Smooth muscle cell (in vitro differentiated cells): ENCODE data around the gene SELENOM. TPM values are rescaled to one million over a fixed set of nuclear protein-coding genes. Genes with fewer than 3 reads are reported as not detected.
"Not testable (repeated sequence)": the region's sequence is repeated elsewhere in the genome, so short reads cannot be mapped to it uniquely, and the experiment has no call there.

Experiments used
- DNase-seq: peaks from one replicate; lab custom pipeline; 2025; ENCODE audit not compliant: unreplicated experiment; lab: John Stamatoyannopoulos, UW
- H2AFZ ChIP-seq: fragments of 200-600 bp; sonication (generic); 2 replicates; pipeline ENCODE4 v1.6.0; 2016; ENCODE audit warnings: antibody characterized with exemption, low read depth, mild to moderate bottlenecking
- H3F3A ChIP-seq: fragments of 200-600 bp; sonication (generic); 2 replicates; pipeline ENCODE4 v1.6.0; 2017; ENCODE audit warnings: antibody characterized with exemption, low read depth
- H3K27ac ChIP-seq: fragments of 200-600 bp; sonication (generic); 2 replicates; pipeline ENCODE4 v1.5.1; 2016; ENCODE audit warnings: low read depth, mild to moderate bottlenecking
- H3K27me3 ChIP-seq: fragments of 200-600 bp; sonication (generic); 2 replicates; pipeline ENCODE4 v1.6.1; 2016; ENCODE audit warnings: low read depth, mild to moderate bottlenecking
- H3K36me3 ChIP-seq: fragments of 200-600 bp; sonication (generic); 2 replicates; pipeline ENCODE4 v1.5.1; 2016; ENCODE audit warnings: low read depth
- H3K4me1 ChIP-seq: fragments of 200-600 bp; sonication (generic); 2 replicates; pipeline ENCODE4 v1.5.1; 2016; ENCODE audit warnings: low read depth
- H3K4me2 ChIP-seq: fragments of 200-600 bp; sonication (generic); 2 replicates; pipeline ENCODE4 v1.6.0; 2016; ENCODE audit warnings: mild to moderate bottlenecking
- H3K4me3 ChIP-seq: fragments of 200-600 bp; sonication (generic); 2 replicates; pipeline ENCODE4 v1.5.1; 2016; ENCODE audit warnings: mild to moderate bottlenecking
- H3K79me2 ChIP-seq: fragments of 200-600 bp; sonication (generic); 2 replicates; pipeline ENCODE4 v1.6.0; 2016; ENCODE audit warnings: low read depth, mild to moderate bottlenecking
- H3K9ac ChIP-seq: fragments of 200-600 bp; sonication (generic); 2 replicates; pipeline ENCODE4 v1.6.0; 2016; ENCODE audit warnings: low read depth
- H3K9me3 ChIP-seq: fragments of 200-600 bp; sonication (generic); replicated peaks from 2 replicates; pipeline ENCODE4 v1.5.1; 2016; ENCODE audit warnings: low read depth
- H4K20me1 ChIP-seq: fragments of 200-600 bp; sonication (generic); 2 replicates; pipeline ENCODE4 v1.6.0; 2016; ENCODE audit warnings: low read depth
- CTCF ChIP-seq: fragments of 200-600 bp; sonication (generic); IDR thresholded peaks from 2 replicates; pipeline ENCODE4 v1.5.1; 2017; ENCODE audit warnings: borderline replicate concordance, mild to moderate bottlenecking, antibody characterized with exemption; ENCODE audit not compliant: insufficient read depth, poor library complexity, severe bottlenecking
- WGBS: methylation state at CpG from one replicate; pipeline ENCODE4 v1.1.7; 2016; ENCODE audit warnings: low lambda C conversion rate; 5-methylcytosine and 5-hydroxymethylcytosine counted together
- polyA plus RNA-seq: library from polyadenylated mRNA; unstranded; fragments of >200 nt; fragmentation: Nextera tagmentation; extraction: Ambion mirVana; gene quantifications from 2 replicates; pipeline ENCODE4 v1.2.1, GENCODE V29; 2016
- total RNA-seq: library from RNA; depleted of rRNA; stranded (reverse); fragments of >200 nt; gene quantifications from 2 replicates; pipeline ENCODE4 v1.2.3, GENCODE V29; 2014

SELENOM gene
- total and polyA plus RNA-seq, 2 experiments from 2014 or later: 450 to 600 TPM

DNA sequence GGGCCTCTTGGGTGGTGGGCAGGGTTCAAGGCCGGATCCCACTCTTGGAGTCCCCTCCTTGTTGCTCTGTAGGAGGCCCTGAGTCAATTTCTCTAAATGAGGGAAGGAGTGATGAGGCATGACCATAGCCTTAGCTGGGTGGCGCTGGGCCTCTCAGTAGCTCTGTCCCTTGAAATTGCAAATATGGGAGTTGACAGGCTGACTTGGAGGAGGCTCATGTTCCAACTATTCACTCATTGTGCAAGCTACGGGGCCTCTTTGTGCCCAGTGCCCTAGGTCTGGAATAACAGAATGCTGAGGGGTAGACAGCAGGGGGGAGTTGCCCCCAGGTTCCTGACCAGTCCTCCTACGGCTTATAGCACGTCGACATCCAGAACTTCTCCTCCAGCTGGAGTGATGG lies 8.0 kb downstream of the SELENOM start:
- H3K27ac ChIP-seq: peak overlapping the region; percentile 35
- DNase-seq: no peak
- no peak overlapping the region for H3K9ac ChIP-seq
- peaks cover 18% of the 10 kb centered on the region for H4K20me1 ChIP-seq
- 80% methylated on average over 6 of the region's 6 CpGs for WGBS
- no peak overlapping the region for H3K4me3 ChIP-seq
- H3K27me3 ChIP-seq: no peaks in the 10 kb centered on the region
- H3K79me2 ChIP-seq: no peaks in the 10 kb centered on the region
- no peak overlapping the region for H2AFZ ChIP-seq
- H3K9me3 ChIP-seq: no peaks in the 10 kb centered on the region
- TF ChIP-seq CTCF: no peak
- peaks cover 36% of the 10 kb centered on the region for H3F3A ChIP-seq
- no peaks in the 10 kb centered on the region for H3K4me1 ChIP-seq
- H3K4me2 ChIP-seq: no peak overlapping the region
- H3K36me3 ChIP-seq: no peaks in the 10 kb centered on the region

DNA sequence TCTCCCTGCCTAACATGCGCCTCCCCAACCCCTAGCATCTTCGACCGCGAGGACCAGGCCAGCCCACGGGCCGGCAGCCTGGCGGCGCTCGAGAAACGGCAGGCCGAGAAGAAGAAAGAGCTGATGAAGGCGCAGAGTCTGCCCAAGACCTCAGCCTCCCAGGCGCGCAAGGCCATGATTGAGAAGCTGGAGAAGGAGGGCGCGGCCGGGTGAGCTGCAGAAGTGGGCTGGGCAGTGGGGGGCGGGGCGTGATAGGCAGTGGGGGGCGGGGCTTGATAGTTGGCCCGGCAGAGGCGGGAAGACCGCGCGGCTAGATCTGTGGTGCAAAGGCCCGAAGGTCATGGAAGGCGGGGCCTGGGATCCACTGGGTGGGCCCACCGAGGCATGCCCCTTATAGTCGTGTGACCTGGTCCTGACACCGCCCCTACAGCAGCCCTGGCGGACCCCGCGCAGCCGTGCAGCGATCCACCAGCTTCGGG lies 8.7 kb downstream of the SELENOM start:
- no peaks in the 10 kb centered on the region for H3K36me3 ChIP-seq
- peaks cover 26% of the 10 kb centered on the region for H4K20me1 ChIP-seq
- no peaks in the 10 kb centered on the region for H3K9me3 ChIP-seq
- H2AFZ ChIP-seq: no peak overlapping the region
- peak overlapping the region; percentile 35 for H3K27ac ChIP-seq
- 77% methylated on average over 27 of the region's 36 CpGs for WGBS
- H3K27me3 ChIP-seq: no peaks in the 10 kb centered on the region
- no peak overlapping the region for H3K4me2 ChIP-seq
- no peak for DNase-seq
- H3K4me1 ChIP-seq: no peaks in the 10 kb centered on the region
- H3F3A ChIP-seq: peaks cover 36% of the 10 kb centered on the region
- no peak for TF ChIP-seq CTCF
- no peak overlapping the region for H3K4me3 ChIP-seq
- no peak overlapping the region for H3K9ac ChIP-seq
- H3K79me2 ChIP-seq: no peaks in the 10 kb centered on the region

GRCh38 chr22:31097941-31098631 lies 9.3 kb downstream of the SELENOM start:
- peaks cover 33% of the 10 kb centered on the region for H3F3A ChIP-seq
- no peaks in the 10 kb centered on the region for H3K79me2 ChIP-seq
- no peak for TF ChIP-seq CTCF
- WGBS: 92% methylated on average over 10 of the region's 10 CpGs
- H3K4me2 ChIP-seq: no peak overlapping the region
- no peaks in the 10 kb centered on the region for H3K36me3 ChIP-seq
- no peak overlapping the region for H3K27ac ChIP-seq
- no peak overlapping the region for H2AFZ ChIP-seq
- H3K9me3 ChIP-seq: no peaks in the 10 kb centered on the region
- H4K20me1 ChIP-seq: peaks cover 27% of the 10 kb centered on the region
- DNase-seq: no peak
- H3K9ac ChIP-seq: no peak overlapping the region
- H3K4me3 ChIP-seq: no peak overlapping the region
- H3K4me1 ChIP-seq: no peaks in the 10 kb centered on the region
- no peaks in the 10 kb centered on the region for H3K27me3 ChIP-seq

- not testable (repeated sequence) for H3K4me2 ChIP-seq, H3K4me3 ChIP-seq, H3K27ac ChIP-seq, DNase-seq, H3K9me3 ChIP-seq, H3K79me2 ChIP-seq, H3K9ac ChIP-seq, H3K4me1 ChIP-seq, H3K36me3 ChIP-seq, H2AFZ ChIP-seq, H3K27me3 ChIP-seq
- 98% methylated on average over 5 of the region's 5 CpGs for WGBS
- Histone ChIP-seq H3F3A (peaks cover 29% of the 10 kb centered on the region), H4K20me1 (peaks cover 32% of the 10 kb centered on the region)
These were observed 9.8 kb downstream of the SELENOM start for GRCh38 chr22:31097539-31097938.
